Hippocampal formation (tissue), 2 donors: ENCODE data around the gene TFDP1.

Experiments
- DNase-seq, 2 donors: peaks; one replicate each; lab custom pipeline; 2025; lab: John Stamatoyannopoulos, UW

Gene TFDP1

GRCh38 chr13:113584205-113584869, at the start of gene TFDP1:
Gene TFDP1, plus strand, starts transcription at chr13:113584753. Its CDS starts 1,085 bp downstream, at chr13:113585838.
- DNase-seq: peak; percentile 43 to 58

GRCh38 chr13:113535381-113535781, 49.2 kb upstream of the TFDP1 start:
- DNase-seq: no peak

DNA sequence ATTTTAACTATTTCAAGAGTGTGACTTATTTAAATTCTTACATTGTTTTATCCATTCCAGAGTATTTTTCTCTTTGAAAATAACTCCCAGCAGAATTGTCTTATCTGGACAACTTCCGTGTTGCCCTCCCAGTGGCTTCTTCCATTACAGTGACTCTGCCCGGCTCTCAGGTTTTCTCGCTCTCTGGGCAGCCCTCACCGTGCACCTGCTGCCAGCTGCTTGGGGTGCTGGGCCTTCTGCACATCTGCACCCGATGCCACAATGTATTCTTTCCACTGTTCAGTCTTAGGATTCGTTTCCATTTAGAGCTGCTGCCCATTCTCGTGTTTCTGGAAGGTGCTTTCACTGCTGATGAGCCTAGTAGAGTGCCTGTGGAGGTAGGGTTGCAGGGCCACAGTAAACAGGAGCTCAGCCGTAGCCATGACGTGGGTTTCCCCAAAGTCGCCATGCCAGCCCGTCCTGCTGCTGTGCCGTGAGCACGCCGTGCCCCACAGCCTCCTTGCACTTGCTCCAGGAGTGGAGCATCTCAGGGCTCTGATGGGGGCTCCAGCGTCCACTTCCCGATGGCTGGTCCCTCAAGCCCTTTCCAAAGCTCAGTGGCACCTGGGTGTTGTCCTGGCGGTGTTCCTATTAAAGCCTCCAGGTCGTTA, 48.0 kb upstream of the TFDP1 start:
- DNase-seq: no peak

GRCh38 chr13:113537205-113537604, 47.3 kb upstream of the TFDP1 start:
- DNase-seq: no peak

GRCh38 chr13:113537909-113538688, 46.5 kb upstream of the TFDP1 start:
- no peak for DNase-seq

DNA sequence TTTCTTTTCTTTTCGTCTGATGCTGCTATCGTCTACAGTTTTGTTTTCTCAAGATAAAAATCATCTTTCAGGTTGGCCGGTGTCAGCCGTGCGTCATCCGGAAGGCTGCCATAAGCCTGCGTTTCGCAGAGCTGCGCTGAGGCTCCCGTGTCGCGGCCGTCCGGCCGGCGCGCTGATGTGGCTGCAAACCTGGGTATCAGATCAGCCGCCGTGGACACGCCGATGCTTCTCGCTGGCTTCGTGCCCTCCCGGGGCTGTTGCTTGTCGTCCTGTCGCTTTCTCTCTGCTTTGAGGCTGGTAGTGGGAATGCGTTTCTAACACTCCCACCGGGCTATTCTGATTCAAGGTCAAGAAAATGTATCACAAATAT, 45.9 kb upstream of the TFDP1 start:
- no peak for DNase-seq

GRCh38 chr13:113539176-113539575, 45.4 kb upstream of the TFDP1 start:
- no peak for DNase-seq

DNA sequence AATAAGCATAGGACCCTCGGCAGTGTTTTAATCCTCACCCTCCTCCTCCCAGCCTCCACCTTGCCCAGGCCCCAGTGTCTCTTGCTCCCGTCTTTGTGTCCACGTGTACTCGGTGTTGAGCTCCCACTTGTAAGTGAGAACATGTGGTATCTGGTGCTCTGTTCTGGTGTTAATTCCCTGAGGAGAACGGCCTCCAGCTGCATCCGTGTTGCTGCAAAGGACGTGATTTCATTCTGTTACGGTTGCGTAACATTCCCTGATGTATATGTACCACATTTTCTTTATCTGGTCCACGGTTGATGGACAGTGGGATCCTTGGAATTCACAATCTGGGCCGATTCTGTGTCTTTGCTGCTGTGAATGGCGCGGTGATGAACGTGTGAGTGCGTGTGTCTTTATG, 44.7 kb upstream of the TFDP1 start:
- DNase-seq: no peak

- DNase-seq: no peak
Measured at GRCh38 chr13:113540523-113540922, 44.0 kb upstream of the TFDP1 start.

DNA sequence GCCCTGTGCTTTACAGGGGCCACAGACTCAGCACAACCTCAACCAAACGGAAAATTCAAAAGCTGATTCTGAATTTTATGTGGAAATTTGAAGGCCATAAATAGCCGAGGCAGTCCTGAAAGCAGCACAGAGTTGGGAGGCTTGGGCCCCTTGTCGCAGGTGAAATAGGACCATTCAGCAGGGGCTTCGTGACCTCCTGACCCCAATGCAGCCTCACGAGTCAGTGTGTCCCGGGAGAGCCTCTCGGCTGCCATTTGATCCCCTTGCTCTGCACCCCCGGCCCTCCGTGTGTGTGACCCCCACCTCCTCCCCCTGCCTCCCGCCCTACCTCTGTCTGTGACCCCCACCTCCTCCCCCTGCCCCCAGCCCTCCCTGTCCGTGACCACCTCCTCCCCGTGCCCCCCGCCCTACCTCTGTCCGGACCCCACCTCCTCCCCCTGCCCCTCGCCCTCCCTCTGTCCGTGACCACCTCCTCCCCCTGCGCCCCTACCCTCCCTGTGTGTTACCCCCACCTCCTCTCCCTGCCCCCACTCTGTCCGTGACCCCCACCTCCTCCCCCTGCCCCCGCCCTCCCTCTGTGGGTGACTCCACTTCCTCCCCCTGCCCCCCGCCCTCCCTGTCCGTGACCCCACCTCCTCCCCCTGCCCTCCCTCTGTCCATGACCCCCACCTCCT, 41.7 kb upstream of the TFDP1 start:
- no peak for DNase-seq

- DNase-seq: no peak
Measured at GRCh38 chr13:113544071-113544891, 40.3 kb upstream of the TFDP1 start.

DNA sequence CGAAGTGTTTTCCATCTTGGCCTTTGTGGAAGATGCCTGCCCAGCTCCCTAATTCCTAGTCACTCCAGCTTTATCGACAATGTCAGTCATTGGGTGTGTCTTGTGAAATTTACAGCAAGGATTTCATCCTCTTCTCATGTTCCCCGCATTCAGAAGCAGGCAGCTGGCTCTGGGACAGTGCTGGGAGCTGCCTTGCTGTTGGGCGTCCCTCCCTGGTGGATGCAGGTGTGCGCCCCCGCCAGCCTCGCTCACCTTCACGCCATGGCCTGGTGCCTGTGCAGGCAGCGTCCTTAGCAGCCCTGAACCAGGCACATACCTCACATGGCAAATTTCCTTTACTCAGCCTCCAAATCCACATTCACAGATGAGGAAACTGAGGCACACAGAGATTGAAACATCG, 39.7 kb upstream of the TFDP1 start:
- DNase-seq: no peak

GRCh38 chr13:113545455-113545930, 39.1 kb upstream of the TFDP1 start:
- DNase-seq: no peak

GRCh38 chr13:113545931-113546516, 38.5 kb upstream of the TFDP1 start:
- DNase-seq: no peak

GRCh38 chr13:113546571-113547237, 37.8 kb upstream of the TFDP1 start:
- DNase-seq: no peak

- DNase-seq: no peak
Measured at GRCh38 chr13:113547238-113547971, 37.1 kb upstream of the TFDP1 start.

DNA sequence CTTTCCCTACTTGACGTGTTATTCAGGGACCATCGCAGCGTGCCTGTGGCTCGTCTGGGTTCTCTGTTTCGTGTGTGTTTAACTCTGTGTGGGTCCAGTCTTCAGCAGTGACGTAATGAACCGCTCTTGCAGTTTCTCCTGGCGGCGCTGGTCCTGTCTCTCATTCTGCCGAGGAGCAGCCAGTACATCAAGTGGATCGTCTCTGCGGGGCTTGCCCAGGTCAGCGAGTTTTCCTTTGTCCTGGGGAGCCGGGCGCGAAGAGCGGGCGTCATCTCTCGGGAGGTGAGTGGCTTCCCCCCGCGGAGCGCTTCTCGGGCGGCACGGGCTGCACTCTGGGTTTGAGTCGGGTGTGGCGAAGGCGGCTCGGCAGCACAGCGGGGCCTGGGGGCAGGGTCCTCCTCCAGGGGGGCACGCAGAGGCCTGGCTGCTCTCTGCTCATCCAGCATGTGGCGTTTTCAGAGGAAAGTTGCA, 36.3 kb upstream of the TFDP1 start:
- no peak for DNase-seq

GRCh38 chr13:113548778-113549621, 35.6 kb upstream of the TFDP1 start:
- no peak for DNase-seq

GRCh38 chr13:113550453-113550852, 34.1 kb upstream of the TFDP1 start:
- no peak for DNase-seq
